ENCODE data around the gene TBX1.

TBX1 gene

DNA sequence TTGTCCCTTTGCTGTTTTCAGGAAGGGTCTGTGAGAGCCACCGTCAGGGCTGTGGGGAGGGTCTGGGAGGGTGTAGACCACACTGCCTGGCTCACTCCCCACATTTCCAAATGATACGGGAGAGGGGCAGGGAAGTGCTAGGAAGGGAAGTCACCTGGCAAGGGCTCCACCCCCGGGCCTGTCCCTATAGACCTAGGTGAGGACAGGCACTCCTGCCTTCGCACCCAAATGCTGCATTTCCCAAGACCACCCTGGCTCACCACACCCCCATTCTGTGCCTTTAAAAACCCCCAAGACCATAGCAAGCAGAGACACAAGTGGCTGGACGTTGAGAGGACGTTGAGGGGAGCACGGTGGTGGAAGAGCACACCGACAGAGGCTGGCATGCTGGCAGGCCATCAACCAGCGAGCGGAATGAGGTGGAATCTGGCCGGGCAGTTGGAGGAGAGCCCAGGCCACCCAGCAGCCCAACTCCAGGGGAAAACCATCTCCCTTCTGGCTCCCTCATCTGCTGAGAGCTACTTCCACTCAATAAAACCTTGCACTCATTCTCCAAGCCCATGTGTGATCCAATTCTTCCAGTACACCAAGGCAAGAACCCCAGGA, 48.4 kb downstream of the TBX1 start:
- peak; percentile 8 for DNase-seq
- Histone ChIP-seq H3K4me3 (ENCODE audit: low read depth, low read length) (no peak overlapping the region), H3K9me3 (ENCODE audit: severe bottlenecking) (no peaks in the 10 kb centered on the region), H3K36me3 (no peaks in the 10 kb centered on the region), H3K27ac (no peak overlapping the region), H3K27me3 (ENCODE audit: insufficient read depth, low read depth, severe bottlenecking) (no peaks in the 10 kb centered on the region)
- TF ChIP-seq, protein P1, sequence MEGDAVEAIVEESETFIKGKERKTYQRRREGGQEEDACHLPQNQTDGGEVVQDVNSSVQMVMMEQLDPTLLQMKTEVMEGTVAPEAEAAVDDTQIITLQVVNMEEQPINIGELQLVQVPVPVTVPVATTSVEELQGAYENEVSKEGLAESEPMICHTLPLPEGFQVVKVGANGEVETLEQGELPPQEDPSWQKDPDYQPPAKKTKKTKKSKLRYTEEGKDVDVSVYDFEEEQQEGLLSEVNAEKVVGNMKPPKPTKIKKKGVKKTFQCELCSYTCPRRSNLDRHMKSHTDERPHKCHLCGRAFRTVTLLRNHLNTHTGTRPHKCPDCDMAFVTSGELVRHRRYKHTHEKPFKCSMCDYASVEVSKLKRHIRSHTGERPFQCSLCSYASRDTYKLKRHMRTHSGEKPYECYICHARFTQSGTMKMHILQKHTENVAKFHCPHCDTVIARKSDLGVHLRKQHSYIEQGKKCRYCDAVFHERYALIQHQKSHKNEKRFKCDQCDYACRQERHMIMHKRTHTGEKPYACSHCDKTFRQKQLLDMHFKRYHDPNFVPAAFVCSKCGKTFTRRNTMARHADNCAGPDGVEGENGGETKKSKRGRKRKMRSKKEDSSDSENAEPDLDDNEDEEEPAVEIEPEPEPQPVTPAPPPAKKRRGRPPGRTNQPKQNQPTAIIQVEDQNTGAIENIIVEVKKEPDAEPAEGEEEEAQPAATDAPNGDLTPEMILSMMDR (IDR thresholded peaks at IDR 0.05; ENCODE audit: low read depth, low read length) = no peak

GRCh38 chr22:19809741-19810140, 49.2 kb downstream of the TBX1 start:
- Histone ChIP-seq H3K27ac (no peak overlapping the region), H3K9me3 (ENCODE audit: severe bottlenecking) (no peaks in the 10 kb centered on the region), H3K27me3 (ENCODE audit: insufficient read depth, low read depth, severe bottlenecking) (no peaks in the 10 kb centered on the region), H3K4me3 (ENCODE audit: low read depth, low read length) (no peak overlapping the region), H3K36me3 (no peaks in the 10 kb centered on the region)
- TF ChIP-seq, protein P1 (IDR thresholded peaks at IDR 0.05; ENCODE audit: low read depth, low read length) = no peak
- no peak for DNase-seq

GRCh38 chr22:19810381-19811201, 50.0 kb downstream of the TBX1 start:
- TF ChIP-seq, protein P1 (IDR thresholded peaks at IDR 0.05; ENCODE audit: low read depth, low read length) = no peak
- Histone ChIP-seq H3K9me3 (ENCODE audit: severe bottlenecking) (no peaks in the 10 kb centered on the region), H3K4me3 (ENCODE audit: low read depth, low read length) (no peak overlapping the region), H3K27ac (no peak overlapping the region), H3K36me3 (no peaks in the 10 kb centered on the region), H3K27me3 (ENCODE audit: insufficient read depth, low read depth, severe bottlenecking) (no peaks in the 10 kb centered on the region)
- DNase-seq = peak; percentile 14

- Histone ChIP-seq H3K27ac (no peak overlapping the region), H3K4me3 (ENCODE audit: low read depth, low read length) (no peak overlapping the region), H3K9me3 (ENCODE audit: severe bottlenecking) (no peaks in the 10 kb centered on the region), H3K36me3 (no peaks in the 10 kb centered on the region), H3K27me3 (ENCODE audit: insufficient read depth, low read depth, severe bottlenecking) (no peaks in the 10 kb centered on the region)
- DNase-seq = no peak
- TF ChIP-seq, protein P1 (IDR thresholded peaks at IDR 0.05; ENCODE audit: low read depth, low read length) = no peak
These were observed 50.6 kb downstream of the TBX1 start for GRCh38 chr22:19811211-19811621.

DNA sequence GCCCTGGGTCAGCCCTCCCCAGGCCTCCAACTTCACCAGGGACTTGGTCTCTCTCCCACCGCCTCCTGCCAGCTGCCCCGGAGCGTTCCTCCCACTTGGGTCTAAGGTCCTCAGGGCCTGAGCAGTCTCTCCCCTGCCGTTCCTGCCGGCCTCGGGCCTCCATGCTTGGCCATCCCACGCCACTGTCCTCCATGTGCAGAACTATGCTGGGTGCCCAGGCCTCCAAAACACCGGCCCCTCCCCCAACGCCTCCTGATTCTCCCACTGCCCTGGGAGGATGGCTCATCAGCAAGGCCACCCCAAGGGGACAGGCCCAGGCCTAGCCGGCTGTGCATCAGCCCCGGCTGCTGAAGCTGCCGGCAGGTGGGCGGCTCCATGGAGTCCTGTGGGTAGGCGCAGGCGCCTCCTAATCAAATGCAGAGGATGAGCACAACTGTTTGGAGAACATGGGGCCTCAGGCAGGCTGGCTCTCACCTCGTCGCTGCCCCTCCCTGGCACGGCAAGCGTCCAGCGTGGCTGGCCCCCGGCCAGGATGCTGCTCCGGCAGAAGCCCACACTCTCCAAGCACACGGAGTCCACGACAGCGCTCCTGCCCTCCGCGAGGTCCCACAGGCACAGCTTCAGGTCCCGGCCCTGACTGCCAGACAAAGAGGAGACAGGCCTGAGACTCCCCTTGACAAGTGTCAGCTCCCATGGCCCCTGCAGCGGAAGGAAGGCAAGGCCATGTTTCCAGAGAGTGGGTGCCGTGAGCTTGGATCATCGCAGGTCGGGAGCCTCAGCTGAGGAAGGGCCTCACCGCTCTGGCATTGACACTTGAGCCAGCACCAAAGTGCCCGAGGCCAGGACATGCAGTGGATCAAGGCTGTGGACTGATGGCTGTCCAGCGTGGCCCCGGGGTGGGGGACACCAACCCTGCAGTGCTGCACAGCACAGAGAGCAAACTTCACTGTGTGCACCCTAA, 51.5 kb downstream of the TBX1 start:
- Histone ChIP-seq H3K4me3 (ENCODE audit: low read depth, low read length) (no peak overlapping the region), H3K36me3 (no peaks in the 10 kb centered on the region), H3K27ac (no peak overlapping the region), H3K27me3 (ENCODE audit: insufficient read depth, low read depth, severe bottlenecking) (no peaks in the 10 kb centered on the region), H3K9me3 (ENCODE audit: severe bottlenecking) (no peaks in the 10 kb centered on the region)
- no peak for DNase-seq
- TF ChIP-seq, protein P1 (IDR thresholded peaks at IDR 0.05; ENCODE audit: low read depth, low read length) = no peak

Data from WERI-Rb-1 (cell line).